K562 (cell line): ENCODE results near the gene EXOSC6. TPM values are rescaled to one million over a fixed set of nuclear protein-coding genes. Genes with fewer than 3 reads are reported as not detected.
"Not testable (repeated sequence)": the region's sequence is repeated elsewhere in the genome, so short reads cannot be mapped to it uniquely, and the experiment has no call there.

Experiments used
- ATAC-seq: fragments of 200-7000 bp; cut with Tn5 transposase; 3 replicates; pipeline ENCODE4 v1.9.1; 2020; ENCODE audit warnings: moderate library complexity
- BruUV-seq: library from RNA; stranded (reverse); fragments of 400-500 nt; replicated peaks from 2 replicates; lab custom pipeline; 2021; lab: Mats Ljungman, UMichigan
- CTCF ChIA-PET: fragments of 300-600 bp; formaldehyde crosslinking; extraction: SDS; loops from one replicate; lab custom pipeline; 2021; ENCODE audit warnings: low intra/inter-chr PET ratio; lab: Yijun Ruan, JAX
- POLR2A ChIA-PET: fragments of 300-600, 350-650 bp; sonication (Branson Sonifier 250); formaldehyde crosslinking; extraction: SDS; loops from one replicate; lab custom pipeline; 2021; ENCODE audit warnings: antibody characterized with exemption, inconsistent platforms; lab: Yijun Ruan, JAX
- DNase-seq, 4 experiments: peaks; one replicate each; pipeline versions ENCODE4 v3.0.0 to v3.0.0-alpha.2; 2011 to 2018; ENCODE audit warnings: low spot score in 3 of 4, mixed read lengths in 3 of 4; ENCODE audit errors: extremely low read depth in 1 of 4
- FAIRE-seq: peaks from 2 replicates; lab custom pipeline; 2011; peaks lifted over from hg19 to GRCh38; lab: Jason Lieb, UNC
- H2AFZ ChIP-seq: 2 replicates; pipeline ENCODE4 v1.6.0; 2011; ENCODE audit warnings: low read depth, low read length, control low read depth, inconsistent platforms
- H3K27ac ChIP-seq: fragments of 200-600 bp; 3 replicates; pipeline ENCODE4 v1.8.0; 2011; ENCODE audit warnings: low read depth, mild to moderate bottlenecking, control low read depth, inconsistent platforms, low read length, moderate library complexity, mixed read lengths; ENCODE audit errors: extremely low read depth
- H3K27me3 ChIP-seq, 2 experiments: fragments of 300-600 bp in 1 of 2; 2 replicates in 1 of 2; 3 replicates in 1 of 2; pipeline versions ENCODE4 v1.6.0 to v1.8.0; 2011; ENCODE audit warnings: inconsistent platforms in 2 of 2, low read length in 2 of 2, mild to moderate bottlenecking in 1 of 2, mixed read lengths in 1 of 2, moderate library complexity in 1 of 2; ENCODE audit not compliant: control insufficient read depth in 2 of 2, insufficient read depth in 2 of 2
- H3K36me3 ChIP-seq: fragments of 300-600 bp; 3 replicates; pipeline ENCODE4 v1.8.0; 2011; ENCODE audit warnings: mild to moderate bottlenecking, low read length, inconsistent platforms; ENCODE audit not compliant: control insufficient read depth, insufficient read depth
- H3K4me1 ChIP-seq, 2 experiments: fragments of 200-600 bp in 1 of 2; replicated peaks in 1 of 2; 2 replicates in 1 of 2; 3 replicates in 1 of 2; pipeline versions ENCODE4 v1.5.1 to v1.8.0; 2011; ENCODE audit warnings: inconsistent platforms in 2 of 2, low read length in 2 of 2, mild to moderate bottlenecking in 1 of 2, mixed read lengths in 1 of 2, moderate library complexity in 1 of 2; ENCODE audit not compliant: control insufficient read depth in 2 of 2, insufficient read depth in 2 of 2
- H3K4me2 ChIP-seq: 2 replicates; pipeline ENCODE4 v1.6.1; 2011; ENCODE audit warnings: low read length, control low read depth, inconsistent platforms, mixed read lengths; ENCODE audit not compliant: insufficient read depth
- H3K4me3 ChIP-seq: fragments of 200-600 bp; sonication (generic), shearing (Covaris generic); 2 replicates; pipeline ENCODE4 v1.5.1; 2016; ENCODE audit warnings: control low read depth, inconsistent platforms
- H3K79me2 ChIP-seq: fragments of 200-600 bp; 3 replicates; pipeline ENCODE4 v1.8.0; 2011; ENCODE audit warnings: low read length, inconsistent platforms; ENCODE audit not compliant: control insufficient read depth, insufficient read depth
- H3K9ac ChIP-seq, 2 experiments: 2 replicates each; pipeline versions ENCODE4 v1.6.0 to v1.6.1; 2011; ENCODE audit warnings: low read depth in 2 of 2, low read length in 2 of 2, control low read depth in 1 of 2, inconsistent platforms in 1 of 2, mild to moderate bottlenecking in 1 of 2, mixed read lengths in 1 of 2; ENCODE audit not compliant: insufficient read depth in 1 of 2
- H3K9me1 ChIP-seq: one replicate; pipeline ENCODE4 v1.6.0; 2011; ENCODE audit warnings: inconsistent platforms, mild to moderate bottlenecking, low read length, moderate library complexity; ENCODE audit not compliant: control insufficient read depth, insufficient read depth
- H3K9me3 ChIP-seq: replicated peaks from 2 replicates; pipeline ENCODE4 v1.5.1; 2011; ENCODE audit warnings: low read depth, low read length, inconsistent platforms; ENCODE audit not compliant: control insufficient read depth, insufficient read depth
- H4K20me1 ChIP-seq: replicated peaks from 2 replicates; pipeline ENCODE4 v1.6.1; 2011; ENCODE audit warnings: low read length, inconsistent platforms, mixed read lengths; ENCODE audit not compliant: control insufficient read depth, insufficient read depth
- CUX1 ChIP-seq: fragments of 200-800 bp; sonication (Bioruptor generic); IDR thresholded peaks from 2 replicates; pipeline ENCODE4 v1.6.1; 2016; ENCODE audit warnings: missing genetic modification characterization, missing compliant biosample characterization
- NR2C2 ChIP-seq, 2 experiments: fragments of 200-800 bp in 1 of 2; sonication (Bioruptor generic) in 1 of 2; sonication (generic) in 1 of 2; formaldehyde crosslinking in 1 of 2; IDR thresholded peaks; 2 replicates each; pipeline versions ENCODE4 v1.6.1 to v1.8.0; 2016 to 2022; ENCODE audit warnings: mild to moderate bottlenecking in 1 of 2, missing compliant biosample characterization in 1 of 2, missing genetic modification characterization in 1 of 2, missing genetic modification reagents in 1 of 2
- RBFOX2 ChIP-seq: fragments of 200-400 bp; formaldehyde crosslinking; IDR thresholded peaks from 2 replicates; pipeline ENCODE4 v1.6.1; 2017; ENCODE audit warnings: low read depth, mild to moderate bottlenecking, low read length, moderate library complexity
- SMC3 ChIP-seq: conservative IDR thresholded peaks from 2 replicates; pipeline ENCODE4 v1.6.1; 2011; ENCODE audit warnings: low read depth, low read length, improper control_type of control experiment; ENCODE audit not compliant: insufficient read depth
- ZNF780A ChIP-seq: fragments of 250-450 bp; sonication (Bioruptor Pico); IDR thresholded peaks from 2 replicates; pipeline ENCODE4 v1.5.0; 2021; ENCODE audit warnings: mild to moderate bottlenecking
- WGBS: fragments of 100-300 bp; shearing (Covaris generic); methylation state at CpG from one replicate; pipeline ENCODE4 v1.1.6; 2016; ENCODE audit warnings: low coverage, mixed read lengths; ENCODE audit not compliant: insufficient coverage; ENCODE audit errors: missing lambda C conversion rate; 5-methylcytosine and 5-hydroxymethylcytosine counted together
- in situ Hi-C: fragments of 300-500 bp; cut with MboI; formaldehyde crosslinking; loops from 4 replicates; pipeline ENCODE4 v1.15.0; 2018; ENCODE audit warnings: inconsistent platforms, mixed read lengths
- intact Hi-C: fragments of 100-400 bp; cut with micrococcal nuclease; formaldehyde crosslinking; loops from 2 replicates; pipeline ENCODE4 v1.14.2; 2022
- polyA plus RNA-seq, 8 experiments: library from polyadenylated mRNA; depleted of rRNA in 4 of 8; stranded (reverse) in 5 of 8; unstranded in 3 of 8; fragments of >200 nt; fragmentation: Nextera tagmentation in 2 of 8; fragmentation: Illumina TruSeq in 1 of 8; extraction: Ambion mirVana in 2 of 8; extraction: Trizol in 1 of 8; gene quantifications; 2 replicates each; pipeline versions ENCODE4 v1.2.1 to v1.2.3, GENCODE V29; 2011 to 2014; ENCODE audit warnings: inconsistent platforms in 1 of 8, missing spikeins in 1 of 8
- total RNA-seq, 7 experiments: library from RNA; depleted of rRNA in 6 of 7; stranded (reverse); fragments of >200 nt in 6 of 7; fragmentation: Illumina TruSeq in 2 of 7; extraction: Trizol in 2 of 7; gene quantifications; 2 replicates each; pipeline versions ENCODE4 v1.2.1 to v1.2.3, GENCODE V29; 2011 to 2021; ENCODE audit warnings: low replicate concordance in 1 of 7
- TF ChIP-seq, protein P1 (sequence below): fragments of 450-650 bp; formaldehyde crosslinking; IDR thresholded peaks from 2 replicates; pipeline ENCODE4 v1.4.0; 2022; ENCODE audit warnings: missing genetic modification characterization

EXOSC6 gene
- total and polyA plus RNA-seq, 9 of the 15 experiments (the other 6 are each of a cell fraction or from before 2014, with no cell fraction given): 9.2 to 29.0 (median 15.6) TPM

DNA sequence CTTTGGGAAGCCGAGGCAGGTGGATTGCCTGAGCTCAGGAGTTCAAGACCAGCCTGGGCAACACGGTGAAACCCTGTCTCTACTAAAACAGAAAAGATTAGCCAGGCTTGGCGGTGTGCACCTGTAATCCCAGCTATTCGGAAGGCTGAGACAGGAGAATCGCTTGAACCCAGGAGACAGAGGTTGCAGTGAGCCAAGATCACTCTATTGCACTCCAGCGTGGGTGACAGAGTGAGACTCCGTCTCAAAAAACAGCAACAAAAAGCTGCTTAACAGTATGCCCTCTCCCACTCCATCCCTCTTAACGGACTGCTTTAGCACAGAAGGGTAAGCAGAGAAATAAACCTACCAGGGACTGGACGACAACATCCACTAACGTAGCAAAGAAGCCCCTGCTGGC lies 16.2 kb upstream of the EXOSC6 start:
- peaks cover 95% of the 10 kb centered on the region for H3K36me3 ChIP-seq
- POLR2A ChIA-PET: interaction anchor here (0.7 to 2.7 kb wide), 8 partner anchors 8 to 345 kb away, joined by 3 to 12 read pairs (median 4); partner anchors contain the start of gene EXOSC6
- H3K27me3 ChIP-seq, H3K4me3 ChIP-seq, H3K27ac ChIP-seq, H3K79me2 ChIP-seq, H3K9ac ChIP-seq, CTCF ChIA-PET, H4K20me1 ChIP-seq, H3K9me1 ChIP-seq, H3K4me2 ChIP-seq, FAIRE-seq: not testable (repeated sequence)
- peak; percentile 39; the same call in 1 of the 2 replicates for TF ChIP-seq RBFOX2
- TF ChIP-seq, all 486 proteins: peak for 1; not testable (repeated sequence) for 485
- intact Hi-C loops (loop anchor here (10.0 kb wide), 1 partner anchor 267 kb away; no protein-coding TSS in a partner anchor), in situ Hi-C loops (loop anchor here (10.0 kb wide), 1 partner anchor 277 kb away; no protein-coding TSS in a partner anchor)
- BruUV-seq, ATAC-seq, DNase-seq, H3K4me1 ChIP-seq, H2AFZ ChIP-seq, H3K9me3 ChIP-seq: not testable (repeated sequence)
- 95% methylated on average over 10 of the region's 10 CpGs for WGBS

DNA sequence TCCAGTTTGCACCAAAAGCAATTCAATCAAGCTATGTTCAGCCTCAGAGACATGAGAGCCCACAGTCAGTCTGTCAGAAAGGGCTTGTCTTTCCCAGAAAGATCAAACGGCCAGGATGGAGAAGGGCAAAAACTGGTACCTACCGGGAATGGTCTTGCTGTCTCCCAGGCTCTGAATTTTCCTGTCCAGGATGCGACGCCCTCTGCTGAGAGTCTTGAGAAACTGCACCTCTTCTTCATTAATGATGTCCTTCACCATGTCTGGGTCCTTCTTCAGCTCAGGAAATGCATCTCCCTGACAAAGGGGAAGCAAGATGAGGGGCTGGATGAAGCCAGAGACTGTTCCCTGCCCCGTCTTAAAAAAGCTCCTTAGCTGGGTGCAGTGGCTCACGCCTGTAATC lies 15.8 kb upstream of the EXOSC6 start:
- in situ Hi-C loops: loop anchor here (10.0 kb wide), 1 partner anchor 277 kb away; no protein-coding TSS in a partner anchor
- FAIRE-seq: peak; percentile 81
- H4K20me1 ChIP-seq: peaks cover 9% of the 10 kb centered on the region
- TF ChIP-seq, protein P1, sequence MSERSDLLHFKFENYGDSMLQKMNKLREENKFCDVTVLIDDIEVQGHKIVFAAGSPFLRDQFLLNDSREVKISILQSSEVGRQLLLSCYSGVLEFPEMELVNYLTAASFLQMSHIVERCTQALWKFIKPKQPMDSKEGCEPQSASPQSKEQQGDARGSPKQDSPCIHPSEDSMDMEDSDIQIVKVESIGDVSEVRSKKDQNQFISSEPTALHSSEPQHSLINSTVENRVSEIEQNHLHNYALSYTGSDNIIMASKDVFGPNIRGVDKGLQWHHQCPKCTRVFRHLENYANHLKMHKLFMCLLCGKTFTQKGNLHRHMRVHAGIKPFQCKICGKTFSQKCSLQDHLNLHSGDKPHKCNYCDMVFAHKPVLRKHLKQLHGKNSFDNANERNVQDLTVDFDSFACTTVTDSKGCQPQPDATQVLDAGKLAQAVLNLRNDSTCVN (CRISPR knock-in tag): no peak
- TF ChIP-seq NR2C2 (CRISPR knock-in tag; IDR thresholded peaks at IDR 0.05): no peak
- TF ChIP-seq NR2C2 (tag; IDR thresholded peaks at IDR 0.05): no peak
- TF ChIP-seq SMC3: peak; percentile 43; the same call in 1 of the 2 replicates
- TF ChIP-seq ZNF780A: no peak
- TF ChIP-seq CUX1 (CRISPR knock-in tag): no peak

More for the DNA sequence above, 15.8 kb upstream of the EXOSC6 start:
- WGBS: 50% methylated on average over 6 of the region's 6 CpGs
- H3K9me1 ChIP-seq: no peaks in the 10 kb centered on the region
- POLR2A ChIA-PET: interaction anchor here (0.7 to 2.7 kb wide), 8 partner anchors 8 to 345 kb away, joined by 3 to 12 read pairs (median 4); partner anchors contain the start of gene EXOSC6
- no peak overlapping the region for H2AFZ ChIP-seq
- no peaks in the 10 kb centered on the region for H3K9me3 ChIP-seq
- peak; percentile 36 to 62 (median 40) for DNase-seq
- no peaks in the 10 kb centered on the region for H3K4me1 ChIP-seq
- CTCF ChIA-PET: no interaction called here
- no TSS peak for BruUV-seq
- peak; percentile 78 for ATAC-seq
- peaks cover 94% of the 10 kb centered on the region for H3K36me3 ChIP-seq
- H3K27ac ChIP-seq: no peak overlapping the region
- H3K4me3 ChIP-seq: no peak overlapping the region
- no peak overlapping the region for H3K4me2 ChIP-seq
- H3K27me3 ChIP-seq: no peaks in the 10 kb centered on the region
- H3K9ac ChIP-seq: no peak overlapping the region
- H3K79me2 ChIP-seq: peaks cover 9% of the 10 kb centered on the region; the same call in 1 of the 3 replicates
- intact Hi-C loops: loop anchor here (10.0 kb wide), 1 partner anchor 267 kb away; no protein-coding TSS in a partner anchor
